ENCODE data around the gene CHMP4A.

GRCh38 chr14:24243336-24243836, 30.1 kb upstream of the CHMP4A start:
- TF ChIP-seq CTCF (IDR thresholded peaks at IDR 0.05) (no peak), EZH2 (IDR thresholded peaks at IDR 0.05; ENCODE audit: borderline replicate concordance, insufficient read depth, low read depth, low read length, poor library complexity, severe bottlenecking) (no peak)

All from B cell (primary cell).